Activated B cell treated with CpG ODN at 0.5 μM for 24 hours (primary cell): ENCODE results near the gene BCAS3. TPM values are rescaled to one million over a fixed set of nuclear protein-coding genes. Genes with fewer than 3 reads are reported as not detected.

Source experiments
- ATAC-seq: fragments of 200-7000 bp; cut with Tn5 transposase; one replicate; pipeline ENCODE4 v1.10.0; 2021; ENCODE audit warnings: low read depth, mild to moderate bottlenecking, moderate library complexity
- CTCF ChIA-PET: fragments of 350-600 bp; sonication (Branson Sonifier 250); formaldehyde crosslinking; loops from one replicate; lab custom pipeline; 2021; ENCODE audit warnings: antibody characterized with exemption; lab: Charles Lee
- POLR2A ChIA-PET: fragments of 350-600 bp; sonication (Branson Sonifier 250); formaldehyde crosslinking; loops from one replicate; lab custom pipeline; 2021; ENCODE audit warnings: antibody characterized with exemption; lab: Charles Lee
- DNase-seq: peaks from one replicate; pipeline ENCODE4 v3.0.0; 2022
- H3K27ac Mint-ChIP-seq: one replicate; pipeline ENCODE4 v1.8.0; 2020; ENCODE audit warnings: mixed read lengths
- H3K27me3 Mint-ChIP-seq: one replicate; pipeline ENCODE4 v1.8.0; 2021; ENCODE audit warnings: mixed read lengths
- H3K36me3 Mint-ChIP-seq: one replicate; pipeline ENCODE4 v1.8.0; 2021; ENCODE audit warnings: low read depth, mixed read lengths
- H3K4me1 Mint-ChIP-seq: one replicate; pipeline ENCODE4 v1.8.0; 2021; ENCODE audit warnings: mixed read lengths
- H3K4me3 Mint-ChIP-seq: one replicate; pipeline ENCODE4 v1.8.0; 2020; ENCODE audit warnings: mild to moderate bottlenecking, mixed read lengths
- H3K9me3 Mint-ChIP-seq: one replicate; pipeline ENCODE4 v1.8.0; 2020; ENCODE audit warnings: mixed read lengths
- CTCF ChIP-seq: fragments of 200-600 bp; IDR thresholded peaks from one replicate; pipeline ENCODE4 v1.8.0; 2022; ENCODE audit warnings: antibody characterized with exemption, mild to moderate bottlenecking
- intact Hi-C: fragments of 100-400 bp; cut with micrococcal nuclease; formaldehyde crosslinking; loops from one replicate; pipeline ENCODE4 v1.15.1; 2024
- total RNA-seq: library from RNA; stranded (reverse); gene quantifications from 2 replicates; pipeline ENCODE4 v1.2.3, GENCODE V29; 2022

The BCAS3 gene
- total RNA-seq, 1 donor from 2014 or later, result 37.5 TPM

- ChIA-PET CTCF (no interaction called here), POLR2A (no interaction called here)
- TF ChIP-seq CTCF, result no peak
- Mint-ChIP-seq H3K4me3 (no peak overlapping the region), H3K36me3 (no peaks in the 10 kb centered on the region), H3K27ac (no peak overlapping the region), H3K9me3 (no peaks in the 10 kb centered on the region), H3K27me3 (no peaks in the 10 kb centered on the region), H3K4me1 (no peaks in the 10 kb centered on the region)
- intact Hi-C loops, result no loop called here
- DNase-seq, result no peak
- no peak for ATAC-seq
These were observed 612.0 kb downstream of the BCAS3 start for GRCh38 chr17:61289408-61290385.

DNA sequence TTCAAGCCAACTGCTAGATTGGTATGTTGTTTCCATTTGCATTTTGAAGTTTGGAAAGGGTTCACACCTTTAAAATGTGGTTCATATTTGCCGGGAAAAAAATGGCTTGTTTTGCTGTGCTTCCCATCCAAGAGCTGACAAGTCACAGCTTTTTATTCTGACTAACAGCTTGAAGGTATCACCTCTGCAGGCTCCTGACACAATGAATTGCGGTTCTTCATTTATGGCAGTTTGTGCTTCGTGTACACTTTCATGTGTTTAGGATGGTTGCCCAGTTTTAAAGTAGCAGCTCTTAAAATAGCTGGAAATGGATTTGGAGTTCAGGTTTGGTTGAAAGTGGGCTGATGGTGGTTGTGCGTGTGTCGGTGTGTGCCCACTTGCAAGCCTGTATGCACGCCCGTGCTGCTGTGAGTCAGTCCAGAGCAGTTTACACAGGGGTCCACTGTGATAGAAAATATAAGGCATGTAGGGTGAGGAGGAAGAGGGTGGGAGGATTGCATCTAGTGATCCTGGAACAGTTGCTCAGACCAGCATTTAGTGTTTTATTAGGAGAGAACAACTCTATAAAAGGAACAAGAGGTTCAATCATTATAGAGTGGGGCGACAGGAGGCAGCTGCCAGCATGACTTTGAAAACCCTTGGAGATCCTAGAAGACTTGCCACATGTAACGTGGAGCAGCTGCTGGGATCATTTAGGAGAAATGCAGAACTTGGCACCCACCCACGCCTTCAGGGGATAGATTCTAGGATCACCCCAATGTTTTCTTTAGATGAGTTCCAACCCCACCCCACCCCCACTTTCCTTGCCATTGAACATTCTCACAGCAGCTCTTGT lies 614.0 kb downstream of the BCAS3 start:
- ChIA-PET CTCF (no interaction called here), POLR2A (no interaction called here)
- DNase-seq (no peak), ATAC-seq (no peak)
- intact Hi-C loops, result no loop called here
- no peak for TF ChIP-seq CTCF
- Mint-ChIP-seq H3K27me3 (no peaks in the 10 kb centered on the region), H3K4me1 (no peaks in the 10 kb centered on the region), H3K4me3 (no peak overlapping the region), H3K36me3 (no peaks in the 10 kb centered on the region), H3K9me3 (no peaks in the 10 kb centered on the region), H3K27ac (no peak overlapping the region)

DNA sequence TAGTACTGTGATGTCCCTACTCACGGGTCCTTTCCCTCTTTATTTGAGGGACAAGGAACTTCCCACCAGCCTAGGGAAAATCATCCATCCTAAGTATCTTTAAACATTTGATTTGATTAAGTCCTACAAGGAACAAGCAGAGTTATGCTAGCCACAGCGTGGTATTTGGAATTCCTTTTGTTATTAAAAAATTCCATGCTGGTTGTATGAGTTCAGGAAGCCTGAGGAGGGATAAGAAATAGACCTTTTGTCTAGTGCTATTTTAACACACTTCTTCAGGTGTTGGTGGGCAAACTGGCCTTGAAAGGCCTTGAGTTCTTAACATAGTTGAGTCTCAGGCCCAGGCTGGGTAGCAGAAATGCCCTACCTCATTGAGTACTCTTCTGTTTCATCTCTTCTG lies 616.6 kb downstream of the BCAS3 start:
- CTCF ChIA-PET, result no interaction called here
- H3K9me3 Mint-ChIP-seq, result no peaks in the 10 kb centered on the region
- ATAC-seq, result no peak
- intact Hi-C loops, result no loop called here
- no peaks in the 10 kb centered on the region for H3K27me3 Mint-ChIP-seq
- no peak for TF ChIP-seq CTCF
- H3K4me3 Mint-ChIP-seq, result no peak overlapping the region
- DNase-seq, result no peak
- no peaks in the 10 kb centered on the region for H3K36me3 Mint-ChIP-seq
- POLR2A ChIA-PET, result no interaction called here
- H3K4me1 Mint-ChIP-seq, result no peaks in the 10 kb centered on the region
- H3K27ac Mint-ChIP-seq, result no peak overlapping the region

GRCh38 chr17:61294777-61295176 lies 617.1 kb downstream of the BCAS3 start:
- Mint-ChIP-seq H3K4me3 (no peak overlapping the region), H3K36me3 (no peaks in the 10 kb centered on the region), H3K4me1 (no peaks in the 10 kb centered on the region), H3K27me3 (no peaks in the 10 kb centered on the region), H3K9me3 (no peaks in the 10 kb centered on the region), H3K27ac (no peak overlapping the region)
- intact Hi-C loops, result no loop called here
- CTCF ChIA-PET, result no interaction called here
- TF ChIP-seq CTCF, result no peak
- POLR2A ChIA-PET, result no interaction called here
- ATAC-seq, result no peak
- DNase-seq, result no peak

DNA sequence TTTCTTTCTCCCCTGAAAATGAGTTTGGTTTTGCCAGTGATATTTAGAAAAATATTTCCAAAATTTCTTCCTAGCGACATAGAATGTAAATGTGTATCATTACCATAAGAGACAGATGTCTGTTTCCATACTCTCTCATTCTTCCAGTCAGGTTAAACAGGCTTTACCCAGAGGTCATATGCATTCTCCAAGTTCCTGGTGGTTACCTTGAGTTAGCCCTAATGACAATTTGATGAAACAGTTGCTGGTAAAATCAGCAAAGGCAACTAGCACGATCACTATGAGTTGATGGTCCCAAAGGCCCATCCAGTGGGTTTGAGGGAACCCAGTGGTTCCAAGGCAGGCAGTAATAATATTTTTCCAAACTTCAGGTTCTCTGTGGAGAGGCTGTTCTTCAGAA lies 618.4 kb downstream of the BCAS3 start:
- no peak overlapping the region for H3K4me3 Mint-ChIP-seq
- H3K27ac Mint-ChIP-seq, result no peak overlapping the region
- H3K27me3 Mint-ChIP-seq, result no peaks in the 10 kb centered on the region
- H3K36me3 Mint-ChIP-seq, result no peaks in the 10 kb centered on the region
- POLR2A ChIA-PET, result no interaction called here
- DNase-seq (no peak), ATAC-seq (no peak)
- H3K4me1 Mint-ChIP-seq, result no peaks in the 10 kb centered on the region
- H3K9me3 Mint-ChIP-seq, result no peaks in the 10 kb centered on the region
- TF ChIP-seq CTCF, result no peak
- intact Hi-C loops, result no loop called here
- CTCF ChIA-PET, result no interaction called here
